SK-N-SH treated with all-trans-retinoic acid at 6 μM for 48 hours (cell line): ENCODE results near the gene GNPDA1.

Source experiments
- ATAC-seq: fragments of 200-7000 bp; cut with Tn5 transposase; 3 replicates; pipeline ENCODE4 v1.9.1; 2020; ENCODE audit warnings: mild to moderate bottlenecking, moderate library complexity
- ARNTL ChIP-seq: fragments of 450-650 bp; formaldehyde crosslinking; IDR thresholded peaks from 2 replicates; pipeline ENCODE4 v1.5.0; 2020; ENCODE audit warnings: low read depth, mild to moderate bottlenecking, moderate library complexity, borderline replicate concordance
- BACH2 ChIP-seq: fragments of 250-450 bp; sonication (Bioruptor Pico); IDR thresholded peaks from 2 replicates; pipeline ENCODE4 v1.9.0; 2021; ENCODE audit warnings: mild to moderate bottlenecking, borderline replicate concordance
- CSDC2 ChIP-seq: fragments of 250-450 bp; sonication (Bioruptor Pico); IDR thresholded peaks from 2 replicates; pipeline ENCODE4 v1.5.0; 2020; ENCODE audit warnings: mild to moderate bottlenecking, moderate library complexity
- ESRRG ChIP-seq: fragments of 250-450 bp; sonication (Bioruptor Pico); IDR thresholded peaks from 2 replicates; pipeline ENCODE4 v1.6.1; 2021; ENCODE audit warnings: mild to moderate bottlenecking
- GLIS3 ChIP-seq: fragments of 250-450 bp; sonication (Bioruptor Pico); IDR thresholded peaks from 2 replicates; pipeline ENCODE4 v1.5.0; 2020; ENCODE audit warnings: mild to moderate bottlenecking, moderate library complexity
- ISL1 ChIP-seq: fragments of 250-450 bp; sonication (Bioruptor Pico); IDR thresholded peaks from 2 replicates; pipeline ENCODE4 v2.1.2; 2022; ENCODE audit warnings: mild to moderate bottlenecking, moderate library complexity
- OSR1 ChIP-seq: fragments of 250-450 bp; sonication (Bioruptor Pico); IDR thresholded peaks from 2 replicates; pipeline ENCODE4 v1.8.0; 2022; ENCODE audit warnings: moderate library complexity, mild to moderate bottlenecking, inconsistent platforms
- PPARA ChIP-seq: fragments of 250-450 bp; sonication (Bioruptor Pico); IDR thresholded peaks from 2 replicates; pipeline ENCODE4 v1.5.0; 2020; ENCODE audit warnings: mild to moderate bottlenecking, borderline replicate concordance
- RARB ChIP-seq: fragments of 250-450 bp; sonication (Bioruptor Pico); IDR thresholded peaks from 2 replicates; pipeline ENCODE4 v1.8.0; 2021; ENCODE audit warnings: mild to moderate bottlenecking, moderate library complexity
- SNAI2 ChIP-seq: fragments of 250-450 bp; sonication (Bioruptor Pico); IDR thresholded peaks from 2 replicates; pipeline ENCODE4 v1.5.0; 2020; ENCODE audit warnings: mild to moderate bottlenecking, moderate library complexity
- TCF4 ChIP-seq: fragments of 250-450 bp; sonication (Bioruptor Pico); IDR thresholded peaks from 2 replicates; pipeline ENCODE4 v1.8.0; 2021; ENCODE audit warnings: mild to moderate bottlenecking, moderate library complexity, borderline replicate concordance
- TOX ChIP-seq: fragments of 250-450 bp; sonication (Bioruptor Pico); IDR thresholded peaks from 2 replicates; pipeline ENCODE4 v1.8.0; 2021; ENCODE audit warnings: mild to moderate bottlenecking, moderate library complexity, borderline replicate concordance
- ZC3H10 ChIP-seq: fragments of 250-450 bp; sonication (Bioruptor Pico); IDR thresholded peaks from 2 replicates; pipeline ENCODE4 v1.5.1; 2021; ENCODE audit warnings: mild to moderate bottlenecking, moderate library complexity
- ZFP3 ChIP-seq: fragments of 250-450 bp; sonication (Bioruptor Pico); IDR thresholded peaks from 2 replicates; pipeline ENCODE4 v1.5.0; 2020; ENCODE audit warnings: mild to moderate bottlenecking, moderate library complexity
- ZFP30 ChIP-seq: fragments of 450-650 bp; formaldehyde crosslinking; IDR thresholded peaks from 2 replicates; pipeline ENCODE4 v1.5.0; 2022; ENCODE audit warnings: mild to moderate bottlenecking, moderate library complexity
- ZNF565 ChIP-seq: fragments of 450-650 bp; formaldehyde crosslinking; conservative IDR thresholded peaks from 2 replicates; pipeline ENCODE4 v1.5.0; 2020; ENCODE audit warnings: low read depth, mild to moderate bottlenecking, moderate library complexity
- ZNF70 ChIP-seq: fragments of 450-650 bp; formaldehyde crosslinking; IDR thresholded peaks from 2 replicates; pipeline ENCODE4 v1.5.0; 2020; ENCODE audit warnings: mild to moderate bottlenecking, moderate library complexity
- ZNF8 ChIP-seq: fragments of 450-650 bp; formaldehyde crosslinking; IDR thresholded peaks from 2 replicates; pipeline ENCODE4 v1.5.0; 2020; ENCODE audit warnings: mild to moderate bottlenecking, moderate library complexity
- TF ChIP-seq, protein P1 (sequence below): fragments of 250-450 bp; sonication (Bioruptor Pico); IDR thresholded peaks from 2 replicates; pipeline ENCODE4 v1.8.0; 2021; ENCODE audit warnings: low read depth, mild to moderate bottlenecking, moderate library complexity, borderline replicate concordance
- TF ChIP-seq, protein P2 (sequence below): fragments of 250-450 bp; sonication (Bioruptor Pico); IDR thresholded peaks from 2 replicates; pipeline ENCODE4 v1.8.0; 2020; ENCODE audit warnings: mild to moderate bottlenecking, moderate library complexity, borderline replicate concordance
- TF ChIP-seq, protein P3 (sequence below): fragments of 250-450 bp; sonication (Bioruptor Pico); IDR thresholded peaks from 2 replicates; pipeline ENCODE4 v1.5.1; 2020; ENCODE audit warnings: low read depth, mild to moderate bottlenecking, moderate library complexity
- TF ChIP-seq, protein P4 (sequence below): fragments of 250-450 bp; sonication (Bioruptor Pico); IDR thresholded peaks from 2 replicates; pipeline ENCODE4 v1.5.0; 2020; ENCODE audit warnings: mild to moderate bottlenecking, moderate library complexity

Gene GNPDA1

DNA sequence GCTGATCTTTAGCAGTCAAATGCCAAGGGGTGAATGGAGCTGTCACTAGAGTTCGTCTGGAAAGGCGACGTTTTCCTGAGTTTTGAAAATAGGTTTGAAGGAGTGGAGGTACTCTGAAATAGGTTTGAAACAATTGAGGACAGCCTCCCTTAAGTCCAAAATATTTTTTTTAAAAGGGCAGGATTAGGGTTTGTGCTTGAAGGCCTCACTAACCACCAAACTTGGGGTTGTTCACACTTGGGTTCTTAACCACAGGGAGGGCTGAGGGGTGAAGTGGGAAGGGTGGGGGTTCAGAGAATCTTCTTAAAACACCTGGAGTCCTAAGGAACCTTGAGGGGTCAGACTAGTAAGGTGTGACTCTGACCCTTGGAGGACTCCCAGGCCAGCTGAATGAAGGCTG, 51.4 kb downstream of the GNPDA1 start:
- no peak for TF ChIP-seq OSR1
- no peak for TF ChIP-seq ESRRG (CRISPR knock-in tag)
- TF ChIP-seq, protein P1, sequence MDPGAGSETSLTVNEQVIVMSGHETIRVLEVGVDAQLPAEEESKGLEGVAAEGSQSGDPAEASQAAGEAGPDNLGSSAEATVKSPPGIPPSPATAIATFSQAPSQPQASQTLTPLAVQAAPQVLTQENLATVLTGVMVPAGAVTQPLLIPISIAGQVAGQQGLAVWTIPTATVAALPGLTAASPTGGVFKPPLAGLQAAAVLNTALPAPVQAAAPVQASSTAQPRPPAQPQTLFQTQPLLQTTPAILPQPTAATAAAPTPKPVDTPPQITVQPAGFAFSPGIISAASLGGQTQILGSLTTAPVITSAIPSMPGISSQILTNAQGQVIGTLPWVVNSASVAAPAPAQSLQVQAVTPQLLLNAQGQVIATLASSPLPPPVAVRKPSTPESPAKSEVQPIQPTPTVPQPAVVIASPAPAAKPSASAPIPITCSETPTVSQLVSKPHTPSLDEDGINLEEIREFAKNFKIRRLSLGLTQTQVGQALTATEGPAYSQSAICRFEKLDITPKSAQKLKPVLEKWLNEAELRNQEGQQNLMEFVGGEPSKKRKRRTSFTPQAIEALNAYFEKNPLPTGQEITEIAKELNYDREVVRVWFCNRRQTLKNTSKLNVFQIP (CRISPR knock-in tag), result no peak
- no peak for TF ChIP-seq ZNF70 (CRISPR knock-in tag)
- TF ChIP-seq ARNTL (CRISPR knock-in tag), result no peak
- no peak for TF ChIP-seq PPARA (CRISPR knock-in tag)
- TF ChIP-seq, protein P2, sequence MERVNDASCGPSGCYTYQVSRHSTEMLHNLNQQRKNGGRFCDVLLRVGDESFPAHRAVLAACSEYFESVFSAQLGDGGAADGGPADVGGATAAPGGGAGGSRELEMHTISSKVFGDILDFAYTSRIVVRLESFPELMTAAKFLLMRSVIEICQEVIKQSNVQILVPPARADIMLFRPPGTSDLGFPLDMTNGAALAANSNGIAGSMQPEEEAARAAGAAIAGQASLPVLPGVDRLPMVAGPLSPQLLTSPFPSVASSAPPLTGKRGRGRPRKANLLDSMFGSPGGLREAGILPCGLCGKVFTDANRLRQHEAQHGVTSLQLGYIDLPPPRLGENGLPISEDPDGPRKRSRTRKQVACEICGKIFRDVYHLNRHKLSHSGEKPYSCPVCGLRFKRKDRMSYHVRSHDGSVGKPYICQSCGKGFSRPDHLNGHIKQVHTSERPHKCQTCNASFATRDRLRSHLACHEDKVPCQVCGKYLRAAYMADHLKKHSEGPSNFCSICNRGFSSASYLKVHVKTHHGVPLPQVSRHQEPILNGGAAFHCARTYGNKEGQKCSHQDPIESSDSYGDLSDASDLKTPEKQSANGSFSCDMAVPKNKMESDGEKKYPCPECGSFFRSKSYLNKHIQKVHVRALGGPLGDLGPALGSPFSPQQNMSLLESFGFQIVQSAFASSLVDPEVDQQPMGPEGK, result no peak
- no peak for TF ChIP-seq ISL1 (CRISPR knock-in tag)
- no peak for TF ChIP-seq ZC3H10
- TF ChIP-seq ZNF8 (CRISPR knock-in tag), result no peak
- no peak for TF ChIP-seq CSDC2 (CRISPR knock-in tag)
- TF ChIP-seq BACH2, result no peak
- no peak for TF ChIP-seq RARB
- TF ChIP-seq, protein P3, sequence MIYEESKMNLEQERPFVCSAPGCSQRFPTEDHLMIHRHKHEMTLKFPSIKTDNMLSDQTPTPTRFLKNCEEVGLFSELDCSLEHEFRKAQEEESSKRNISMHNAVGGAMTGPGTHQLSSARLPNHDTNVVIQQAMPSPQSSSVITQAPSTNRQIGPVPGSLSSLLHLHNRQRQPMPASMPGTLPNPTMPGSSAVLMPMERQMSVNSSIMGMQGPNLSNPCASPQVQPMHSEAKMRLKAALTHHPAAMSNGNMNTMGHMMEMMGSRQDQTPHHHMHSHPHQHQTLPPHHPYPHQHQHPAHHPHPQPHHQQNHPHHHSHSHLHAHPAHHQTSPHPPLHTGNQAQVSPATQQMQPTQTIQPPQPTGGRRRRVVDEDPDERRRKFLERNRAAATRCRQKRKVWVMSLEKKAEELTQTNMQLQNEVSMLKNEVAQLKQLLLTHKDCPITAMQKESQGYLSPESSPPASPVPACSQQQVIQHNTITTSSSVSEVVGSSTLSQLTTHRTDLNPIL (CRISPR knock-in tag), result no peak
- TF ChIP-seq, protein P4, sequence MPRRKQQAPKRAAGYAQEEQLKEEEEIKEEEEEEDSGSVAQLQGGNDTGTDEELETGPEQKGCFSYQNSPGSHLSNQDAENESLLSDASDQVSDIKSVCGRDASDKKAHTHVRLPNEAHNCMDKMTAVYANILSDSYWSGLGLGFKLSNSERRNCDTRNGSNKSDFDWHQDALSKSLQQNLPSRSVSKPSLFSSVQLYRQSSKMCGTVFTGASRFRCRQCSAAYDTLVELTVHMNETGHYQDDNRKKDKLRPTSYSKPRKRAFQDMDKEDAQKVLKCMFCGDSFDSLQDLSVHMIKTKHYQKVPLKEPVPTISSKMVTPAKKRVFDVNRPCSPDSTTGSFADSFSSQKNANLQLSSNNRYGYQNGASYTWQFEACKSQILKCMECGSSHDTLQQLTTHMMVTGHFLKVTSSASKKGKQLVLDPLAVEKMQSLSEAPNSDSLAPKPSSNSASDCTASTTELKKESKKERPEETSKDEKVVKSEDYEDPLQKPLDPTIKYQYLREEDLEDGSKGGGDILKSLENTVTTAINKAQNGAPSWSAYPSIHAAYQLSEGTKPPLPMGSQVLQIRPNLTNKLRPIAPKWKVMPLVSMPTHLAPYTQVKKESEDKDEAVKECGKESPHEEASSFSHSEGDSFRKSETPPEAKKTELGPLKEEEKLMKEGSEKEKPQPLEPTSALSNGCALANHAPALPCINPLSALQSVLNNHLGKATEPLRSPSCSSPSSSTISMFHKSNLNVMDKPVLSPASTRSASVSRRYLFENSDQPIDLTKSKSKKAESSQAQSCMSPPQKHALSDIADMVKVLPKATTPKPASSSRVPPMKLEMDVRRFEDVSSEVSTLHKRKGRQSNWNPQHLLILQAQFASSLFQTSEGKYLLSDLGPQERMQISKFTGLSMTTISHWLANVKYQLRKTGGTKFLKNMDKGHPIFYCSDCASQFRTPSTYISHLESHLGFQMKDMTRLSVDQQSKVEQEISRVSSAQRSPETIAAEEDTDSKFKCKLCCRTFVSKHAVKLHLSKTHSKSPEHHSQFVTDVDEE (CRISPR knock-in tag), result no peak
- no peak for TF ChIP-seq ZFP30 (CRISPR knock-in tag)
- no peak for TF ChIP-seq SNAI2 (CRISPR knock-in tag)
- no peak for ATAC-seq

DNA sequence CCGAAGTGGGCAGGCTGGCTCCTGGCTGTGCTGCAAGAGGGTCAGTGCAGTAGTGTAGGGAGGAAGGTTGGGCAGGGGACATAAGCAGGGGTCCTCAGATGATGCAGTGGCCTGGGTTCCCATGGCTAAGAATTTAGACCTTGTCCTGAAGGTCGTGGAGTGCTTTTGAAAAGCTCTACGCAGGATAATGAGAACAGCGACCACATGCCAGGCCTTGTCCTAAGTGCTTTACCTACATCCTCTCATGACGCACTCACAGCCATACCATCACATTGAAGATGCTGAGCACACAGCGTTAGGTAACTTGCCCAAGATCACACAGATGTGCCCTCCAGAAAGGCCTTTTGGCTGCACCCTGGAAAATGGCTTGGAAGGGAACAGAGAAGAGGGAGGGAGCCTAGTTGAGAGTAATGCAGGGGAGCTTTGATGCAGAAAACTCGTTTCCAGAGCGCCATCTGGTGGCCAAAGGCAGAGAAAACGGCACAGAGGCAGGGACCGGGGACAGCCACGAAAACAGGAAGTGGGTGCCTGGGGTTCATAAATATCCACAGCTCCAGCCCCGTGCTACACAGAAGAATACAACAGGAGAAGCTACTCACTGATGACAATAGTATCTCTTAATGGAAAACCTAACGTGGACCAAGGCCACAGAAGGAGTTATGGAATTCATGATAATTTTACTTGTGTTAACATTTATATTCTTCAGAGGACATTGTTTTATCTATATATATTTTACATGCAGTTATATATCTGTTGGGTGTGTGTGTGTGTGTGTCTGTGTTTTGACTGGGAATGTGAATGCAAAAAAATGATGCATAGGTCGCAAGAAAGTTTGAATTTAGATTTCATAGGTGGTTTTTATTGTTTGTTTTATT, 52.1 kb downstream of the GNPDA1 start:
- TF ChIP-seq ZFP30 (CRISPR knock-in tag) (no peak), TOX (CRISPR knock-in tag) (no peak), ESRRG (CRISPR knock-in tag) (no peak), CSDC2 (CRISPR knock-in tag) (no peak), ZFP3 (CRISPR knock-in tag) (no peak), OSR1 (no peak), GLIS3 (CRISPR knock-in tag) (no peak), ISL1 (CRISPR knock-in tag) (no peak), ZNF8 (CRISPR knock-in tag) (no peak), BACH2 (no peak), SNAI2 (CRISPR knock-in tag) (no peak), ZNF70 (CRISPR knock-in tag) (no peak), RARB (no peak), TCF4 (CRISPR knock-in tag) (no peak), ARNTL (CRISPR knock-in tag) (no peak), PPARA (CRISPR knock-in tag) (no peak), ZNF565 (no peak)
- TF ChIP-seq, protein P4 (CRISPR knock-in tag), result no peak
- TF ChIP-seq, protein P2, result no peak
- TF ChIP-seq, protein P3 (CRISPR knock-in tag), result no peak
- peak; percentile 97 for ATAC-seq
